Measurements from ENCODE around the gene RILP. TPM values are rescaled to one million over a fixed set of nuclear protein-coding genes. Genes with fewer than 3 reads are reported as not detected.

Gene RILP
- total and polyA plus RNA-seq, 12 donors = 47.5 to 152 (median 63.2) TPM

DNA sequence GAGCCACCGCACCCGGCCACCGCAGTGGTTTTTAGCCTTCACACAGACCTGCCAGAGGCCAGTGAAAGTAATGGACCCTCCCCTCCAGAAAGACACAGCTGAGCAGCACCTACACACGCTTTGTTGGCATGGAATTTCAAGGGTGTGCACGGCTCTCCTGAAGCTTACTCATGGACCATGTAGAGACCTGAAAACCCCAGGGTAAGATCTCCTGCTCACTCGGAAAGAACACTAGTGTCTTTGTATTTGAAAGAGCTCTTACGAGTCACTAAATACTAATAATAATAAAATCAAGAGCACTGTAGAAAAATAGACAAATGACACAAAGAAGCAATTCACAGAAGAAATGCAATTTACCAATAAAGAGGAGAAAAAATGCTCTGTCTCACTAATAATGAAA lies 41.0 kb downstream of the RILP start:
- WGBS, 2 donors = 92 to 97% methylated on average over 7 of the region's 7 CpGs

DNA sequence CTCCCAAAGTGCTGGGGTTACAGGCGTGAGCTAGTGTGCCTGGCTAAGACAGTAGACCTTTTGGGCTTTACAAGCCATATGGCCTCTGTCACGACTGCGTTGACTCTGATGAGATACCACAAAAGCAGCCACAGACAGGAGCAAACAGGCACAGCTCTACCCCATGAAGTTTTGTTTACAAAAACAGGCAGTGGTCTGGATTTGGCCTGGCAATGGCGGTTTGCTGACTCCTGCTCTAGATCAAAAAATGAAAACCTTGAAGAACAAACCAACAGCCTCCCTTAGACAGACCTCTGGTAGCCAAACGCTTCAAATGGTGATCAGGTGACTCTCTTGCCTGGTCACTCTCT lies 41.7 kb downstream of the RILP start:
- Histone ChIP-seq H3K36me3 (peaks cover 0 to 43% (median 0%) of the 10 kb centered on the region in 9 donors), H3K4me1 (peaks cover 0 to 59% (median 8%) of the 10 kb centered on the region in 9 donors), H3K27ac (peak overlapping the region in 6 of 10 donors; percentile 6 to 89 (median 32)), H3K27me3 (no peaks in the 10 kb centered on the region), H3K9me3 (no peaks in the 10 kb centered on the region), H3K4me3 (no peak overlapping the region)
- ATAC-seq (no peak), DNase-seq (no peak)
- TF ChIP-seq, protein P1, sequence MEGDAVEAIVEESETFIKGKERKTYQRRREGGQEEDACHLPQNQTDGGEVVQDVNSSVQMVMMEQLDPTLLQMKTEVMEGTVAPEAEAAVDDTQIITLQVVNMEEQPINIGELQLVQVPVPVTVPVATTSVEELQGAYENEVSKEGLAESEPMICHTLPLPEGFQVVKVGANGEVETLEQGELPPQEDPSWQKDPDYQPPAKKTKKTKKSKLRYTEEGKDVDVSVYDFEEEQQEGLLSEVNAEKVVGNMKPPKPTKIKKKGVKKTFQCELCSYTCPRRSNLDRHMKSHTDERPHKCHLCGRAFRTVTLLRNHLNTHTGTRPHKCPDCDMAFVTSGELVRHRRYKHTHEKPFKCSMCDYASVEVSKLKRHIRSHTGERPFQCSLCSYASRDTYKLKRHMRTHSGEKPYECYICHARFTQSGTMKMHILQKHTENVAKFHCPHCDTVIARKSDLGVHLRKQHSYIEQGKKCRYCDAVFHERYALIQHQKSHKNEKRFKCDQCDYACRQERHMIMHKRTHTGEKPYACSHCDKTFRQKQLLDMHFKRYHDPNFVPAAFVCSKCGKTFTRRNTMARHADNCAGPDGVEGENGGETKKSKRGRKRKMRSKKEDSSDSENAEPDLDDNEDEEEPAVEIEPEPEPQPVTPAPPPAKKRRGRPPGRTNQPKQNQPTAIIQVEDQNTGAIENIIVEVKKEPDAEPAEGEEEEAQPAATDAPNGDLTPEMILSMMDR (IDR thresholded peaks at IDR 0.05) = no peak
- intact Hi-C loops (cut with DNase I) = no loop called here
- 88 to 93% methylated on average over 5 of the region's 5 CpGs for WGBS, 2 donors

More for the DNA sequence above, 41.0 kb downstream of the RILP start:
- Histone ChIP-seq H3K4me3 (no peak overlapping the region), H3K4me1 (peaks cover 0 to 63% (median 8%) of the 10 kb centered on the region in 9 donors), H3K27ac (peak overlapping the region in 1 of 10 donors; percentile 89), H3K36me3 (peaks cover 0 to 46% (median 0%) of the 10 kb centered on the region in 9 donors), H3K9me3 (no peaks in the 10 kb centered on the region), H3K27me3 (no peaks in the 10 kb centered on the region)
- TF ChIP-seq, protein P1 (IDR thresholded peaks at IDR 0.05) = no peak
- ATAC-seq (no peak), DNase-seq (no peak)
- intact Hi-C loops (cut with DNase I) = no loop called here

DNA sequence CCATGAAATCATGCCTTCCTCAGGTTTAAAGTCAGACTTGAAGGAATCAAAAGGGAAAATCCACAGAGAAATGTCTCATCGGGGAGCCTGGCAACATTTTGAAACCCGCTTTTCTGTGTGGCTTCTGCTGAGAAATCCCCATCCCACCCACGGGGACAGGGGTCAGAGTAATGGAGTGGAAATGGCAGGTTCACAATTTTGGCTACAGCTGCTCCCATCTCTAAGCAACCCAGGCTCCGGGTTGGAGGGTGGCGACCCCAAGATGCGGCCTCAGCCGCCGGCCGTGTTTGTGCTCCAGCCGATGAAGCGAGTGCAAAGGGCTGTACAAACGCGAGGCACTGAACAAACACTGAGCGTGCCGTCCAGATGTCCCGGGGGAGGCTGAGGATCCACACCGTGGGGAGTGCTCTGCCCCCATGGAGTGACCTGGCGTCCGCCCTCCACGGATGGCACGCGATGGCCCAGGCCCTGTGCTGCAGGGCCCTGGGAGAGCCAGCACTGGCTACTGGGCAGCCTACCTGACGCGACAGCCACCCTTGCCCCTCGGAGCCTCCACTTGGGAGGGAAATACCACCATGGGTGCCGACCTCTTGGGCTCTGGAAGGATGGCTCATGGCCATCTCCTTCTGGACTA lies 43.2 kb downstream of the RILP start:
- ATAC-seq (peak in 1 of 8 donors; percentile 39), DNase-seq (no peak)
- TF ChIP-seq, protein P1 (IDR thresholded peaks at IDR 0.05) = no peak
- Histone ChIP-seq H3K4me3 (no peak overlapping the region), H3K27me3 (no peaks in the 10 kb centered on the region), H3K27ac (peak overlapping the region in 7 of 10 donors; percentile 14 to 89 (median 43)), H3K9me3 (peaks cover 0 to 7% (median 0%) of the 10 kb centered on the region in 11 donors), H3K4me1 (peaks cover 0 to 44% (median 0%) of the 10 kb centered on the region in 9 donors), H3K36me3 (peaks cover 0 to 41% (median 0%) of the 10 kb centered on the region in 9 donors)
- intact Hi-C loops (cut with DNase I) = no loop called here
- 88 to 91% methylated on average over 26 of the region's 26 CpGs for WGBS, 2 donors

DNA sequence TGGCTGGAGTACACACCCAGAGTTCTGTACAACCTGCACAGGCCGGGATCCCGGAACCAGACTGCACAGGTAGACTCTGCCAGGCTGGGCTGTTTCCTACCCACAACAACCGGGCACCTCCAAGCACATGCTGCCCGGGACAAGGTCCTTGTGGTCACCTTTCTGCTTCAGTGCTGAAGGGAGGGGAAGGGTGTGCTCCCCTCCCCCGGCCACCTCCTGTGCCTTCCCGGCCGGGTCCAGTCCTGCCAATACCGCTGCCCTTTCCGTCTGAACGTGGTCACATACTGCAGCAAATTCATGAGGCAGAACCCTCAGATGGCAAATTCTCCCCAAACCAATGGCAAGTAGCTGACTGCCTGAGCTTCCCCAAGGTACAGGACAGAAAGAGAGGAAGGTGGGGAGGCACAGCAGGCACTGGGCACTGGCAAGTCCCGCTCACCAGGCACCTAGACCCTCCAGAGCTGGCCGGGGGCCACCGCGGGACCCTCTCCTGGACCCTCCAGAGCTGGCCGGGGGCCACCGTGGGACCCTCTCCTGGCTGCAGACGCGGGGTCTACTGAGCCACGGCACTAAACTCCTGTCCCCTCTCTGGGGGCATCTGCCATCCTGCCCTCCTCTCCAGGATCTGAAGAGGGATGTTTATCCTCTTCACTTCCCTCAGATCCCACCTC lies 43.9 kb downstream of the RILP start:
- ATAC-seq = peak in 1 of 8 donors; percentile 7
- H3K27ac ChIP-seq = no peak overlapping the region
- DNase-seq = no peak
- no peak overlapping the region for H3K4me3 ChIP-seq
- peaks cover 0 to 7% (median 0%) of the 10 kb centered on the region in 11 donors for H3K9me3 ChIP-seq
- WGBS, 2 donors = 91 to 93% methylated on average over 19 of the region's 19 CpGs
- intact Hi-C loops (cut with DNase I) = no loop called here
- TF ChIP-seq, protein P1 (IDR thresholded peaks at IDR 0.05) = no peak
- peaks cover 0 to 40% (median 0%) of the 10 kb centered on the region in 9 donors for H3K36me3 ChIP-seq
- H3K27me3 ChIP-seq = no peaks in the 10 kb centered on the region
- H3K4me1 ChIP-seq = peaks cover 0 to 39% (median 0%) of the 10 kb centered on the region in 9 donors
